Right lobe of liver (tissue), 6 donors: ENCODE results near the gene PEAK3. TPM values are rescaled to one million over a fixed set of nuclear protein-coding genes. Genes with fewer than 3 reads are reported as not detected.

ENCODE experiments used
- ATAC-seq, 4 donors: fragments of 200-7000 bp; cut with Tn5 transposase; one replicate each; pipeline ENCODE4 v1.9.1; 2020; ENCODE audit warnings: mild to moderate bottlenecking in 4 of 4, moderate library complexity in 4 of 4
- DNase-seq, 3 donors: peaks; one replicate each; pipeline ENCODE4 v3.0.0-alpha.2; 2020
- H3K27ac ChIP-seq, 3 donors: fragments of 200-600 bp; one replicate each; pipeline ENCODE4 v1.8.0; 2022
- H3K27me3 ChIP-seq, 2 donors: fragments of 200-600 bp; one replicate each; pipeline ENCODE4 v1.8.0; 2022
- H3K36me3 ChIP-seq, 4 donors: fragments of 200-600 bp; sonication (generic) in 1 of 4; one replicate each; pipeline versions ENCODE4 v1.5.1 to v1.8.0; 2017 to 2022; ENCODE audit warnings: control low read depth in 1 of 4
- H3K4me1 ChIP-seq, 4 donors: fragments of 200-600 bp; sonication (generic) in 1 of 4; one replicate each; pipeline versions ENCODE4 v1.5.1 to v1.8.0; 2017 to 2022; ENCODE audit warnings: control low read depth in 1 of 4
- H3K4me3 ChIP-seq, 3 donors: fragments of 200-600 bp; one replicate each; pipeline ENCODE4 v1.8.0; 2022
- H3K9me3 ChIP-seq, 4 donors: fragments of 200-600 bp; sonication (generic) in 1 of 4; one replicate each; pipeline versions ENCODE4 v1.5.1 to v1.8.0; 2017 to 2022; ENCODE audit warnings: control low read depth in 1 of 4
- CTCF ChIP-seq, 4 donors: fragments of 200-600 bp in 3 of 4; fragments of 450-650 bp in 1 of 4; IDR thresholded peaks; one replicate each; pipeline versions ENCODE4 v1.5.1 to v1.8.0; 2016 to 2022; ENCODE audit warnings: antibody characterized with exemption in 4 of 4, mild to moderate bottlenecking in 2 of 4
- POLR2A ChIP-seq: fragments of 450-650 bp; IDR thresholded peaks from one replicate; pipeline ENCODE4 v1.6.1; 2017; ENCODE audit warnings: antibody characterized with exemption, mild to moderate bottlenecking
- WGBS: methylation state at CpG from one replicate; pipeline ENCODE4 v1.1.6; 2018; ENCODE audit warnings: low coverage, low lambda C conversion rate; ENCODE audit not compliant: insufficient coverage; ENCODE audit errors: missing lambda C conversion rate; 5-methylcytosine and 5-hydroxymethylcytosine counted together
- intact Hi-C, 2 donors: fragments of 100-400 bp; cut with DNase I; formaldehyde crosslinking; loops; one replicate each; pipeline versions ENCODE4 v1.11.2 to v1.14.1; 2022
- total RNA-seq, 6 experiments: library from RNA; depleted of rRNA in 2 of 6; stranded (reverse); fragments of >200 nt in 2 of 6; fragmentation: NEBNext Ultra II Directional in 3 of 6; extraction: Animal tissue kit (Norgen Biotek cat#: 25700) in 3 of 6; gene quantifications; one replicate each; pipeline versions ENCODE4 v1.1.0 to v1.2.4, GENCODE V29; 2016 to 2023
- donor health status: DM: no; HTN: yes; CAD: no.
- donor health status: DM: no; HTN: no; CAD: no.
- donor health status: DM: no; HTN: no; CAD: no.
- donor health status: DM: no; HTN: yes; CAD: no.
- donor health status: DM: no; HTN: yes; CAD: no.

Gene PEAK3
- total RNA-seq, 6 experiments from 2014 or later, result 0.07 to 0.49 (median 0.36) TPM

GRCh38 chr19:2246014-2246620, 35.9 kb downstream of the PEAK3 start:
- no peak for DNase-seq
- ATAC-seq, result no peak
- Histone ChIP-seq H3K4me1 (peaks cover 0 to 21% (median 5%) of the 10 kb centered on the region in 4 donors), H3K9me3 (no peaks in the 10 kb centered on the region), H3K4me3 (no peak overlapping the region), H3K27me3 (no peaks in the 10 kb centered on the region), H3K27ac (no peak overlapping the region), H3K36me3 (peaks cover 12 to 39% (median 28%) of the 10 kb centered on the region in 4 donors)
- TF ChIP-seq POLR2A, result no peak
- TF ChIP-seq CTCF (IDR thresholded peaks at IDR 0.05), result no peak
- intact Hi-C loops, result no loop called here
- 83% methylated on average over 6 of the region's 25 CpGs for WGBS

GRCh38 chr19:2245273-2245672, 36.7 kb downstream of the PEAK3 start:
- no peak overlapping the region for H3K4me3 ChIP-seq
- no peak for TF ChIP-seq POLR2A
- TF ChIP-seq CTCF (IDR thresholded peaks at IDR 0.05), result no peak
- H3K27ac ChIP-seq, result no peak overlapping the region
- H3K36me3 ChIP-seq, result peaks cover 12 to 39% (median 28%) of the 10 kb centered on the region in 4 donors
- no peaks in the 10 kb centered on the region for H3K27me3 ChIP-seq
- no peaks in the 10 kb centered on the region for H3K9me3 ChIP-seq
- peaks cover 0 to 20% (median 8%) of the 10 kb centered on the region in 4 donors for H3K4me1 ChIP-seq
- no CpG with 5 or more reads among the region's 15 CpGs for WGBS
- DNase-seq (no peak), ATAC-seq (no peak)
- intact Hi-C loops, result no loop called here

DNA sequence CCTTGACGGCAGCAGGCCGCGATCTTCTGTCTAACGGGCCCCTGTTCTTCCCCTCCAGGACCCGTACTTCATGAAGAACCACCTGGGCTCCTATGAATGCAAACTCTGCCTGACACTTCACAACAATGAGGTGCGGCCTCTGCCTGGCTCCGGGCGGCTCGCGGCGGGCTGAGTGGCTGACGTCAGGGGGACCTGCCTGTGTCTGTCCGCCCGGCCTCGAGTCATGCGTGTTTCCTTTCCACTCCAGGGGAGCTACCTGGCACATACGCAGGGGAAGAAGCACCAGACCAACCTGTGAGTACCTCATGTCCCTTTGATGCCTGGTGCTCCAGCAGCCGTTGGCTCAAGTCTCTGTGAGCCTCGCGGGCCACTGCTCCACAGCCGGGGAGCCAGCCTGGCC, 37.5 kb downstream of the PEAK3 start:
- peaks cover 0 to 25% (median 8%) of the 10 kb centered on the region in 4 donors for H3K4me1 ChIP-seq
- no peak overlapping the region for H3K4me3 ChIP-seq
- WGBS, result 93% methylated on average over 3 of the region's 21 CpGs
- no peaks in the 10 kb centered on the region for H3K9me3 ChIP-seq
- ATAC-seq, result no peak
- H3K27me3 ChIP-seq, result no peaks in the 10 kb centered on the region
- DNase-seq, result no peak
- peaks cover 12 to 39% (median 28%) of the 10 kb centered on the region in 4 donors for H3K36me3 ChIP-seq
- H3K27ac ChIP-seq, result no peak overlapping the region
- intact Hi-C loops, result no loop called here
- no peak for TF ChIP-seq POLR2A

- no peaks in the 10 kb centered on the region for H3K9me3 ChIP-seq
- DNase-seq (no peak), ATAC-seq (no peak)
- peaks cover 0 to 30% (median 8%) of the 10 kb centered on the region in 4 donors for H3K4me1 ChIP-seq
- intact Hi-C loops, result no loop called here
- no CpG with 5 or more reads among the region's 12 CpGs for WGBS
- H3K27ac ChIP-seq, result no peak overlapping the region
- TF ChIP-seq CTCF (IDR thresholded peaks at IDR 0.05) (no peak), POLR2A (no peak)
- peaks cover 12 to 39% (median 28%) of the 10 kb centered on the region in 4 donors for H3K36me3 ChIP-seq
- no peaks in the 10 kb centered on the region for H3K27me3 ChIP-seq
- H3K4me3 ChIP-seq, result no peak overlapping the region
These were observed 37.9 kb downstream of the PEAK3 start for GRCh38 chr19:2244125-2244411.

DNA sequence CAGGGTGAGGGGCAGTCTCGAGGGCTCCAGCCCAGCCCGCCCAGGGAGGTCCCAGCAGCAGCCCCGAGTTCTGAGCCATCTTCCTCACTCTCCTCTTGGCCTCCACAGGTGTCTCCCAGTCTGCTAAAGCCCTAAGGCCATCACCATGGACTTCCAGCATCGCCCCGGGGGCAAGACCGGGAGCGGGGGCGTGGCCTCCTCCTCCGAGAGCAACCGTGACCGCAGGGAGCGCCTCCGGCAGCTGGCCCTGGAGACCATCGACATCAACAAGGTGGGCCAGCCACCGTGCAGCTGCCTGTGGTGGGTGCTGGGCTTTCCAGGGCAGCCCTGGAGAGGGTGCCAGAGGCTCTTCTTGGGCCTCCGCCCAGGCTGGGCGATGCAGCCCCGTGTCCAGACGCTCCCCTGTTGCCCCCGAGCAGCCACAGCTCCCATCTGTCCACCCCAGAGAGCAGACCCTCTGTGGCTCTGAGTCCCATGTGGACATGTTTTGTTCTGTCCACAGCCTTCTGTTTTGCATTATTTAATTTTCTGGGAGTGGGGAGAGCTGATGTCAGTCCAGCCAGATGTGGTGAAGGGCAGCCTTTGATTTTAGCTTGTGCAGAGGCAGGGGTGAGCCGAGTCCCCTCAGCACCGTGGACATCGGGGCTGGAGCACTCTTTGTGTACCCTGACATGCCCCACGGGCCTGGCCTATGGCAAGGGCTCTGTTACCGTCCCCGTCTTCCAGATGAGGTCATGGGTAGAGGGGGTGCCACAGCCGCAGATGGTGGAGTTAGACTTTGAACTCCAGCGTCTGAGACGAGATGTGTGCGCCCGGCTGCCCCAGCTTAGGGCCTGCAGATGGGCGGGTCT, 38.5 kb downstream of the PEAK3 start:
- peaks cover 12 to 39% (median 28%) of the 10 kb centered on the region in 4 donors for H3K36me3 ChIP-seq

More for the DNA sequence above, 38.5 kb downstream of the PEAK3 start:
- 67% methylated on average over 4 of the region's 32 CpGs for WGBS
- Histone ChIP-seq H3K27ac (no peak overlapping the region), H3K9me3 (no peaks in the 10 kb centered on the region), H3K27me3 (no peaks in the 10 kb centered on the region), H3K4me3 (no peak overlapping the region), H3K4me1 (peaks cover 0 to 35% (median 10%) of the 10 kb centered on the region in 4 donors)
- intact Hi-C loops, result no loop called here
- DNase-seq (no peak), ATAC-seq (no peak)
- TF ChIP-seq CTCF (IDR thresholded peaks at IDR 0.05), result no peak
- no peak for TF ChIP-seq POLR2A
